ENCODE data around the gene PPP2R5B. TPM values are rescaled to one million over a fixed set of nuclear protein-coding genes. Genes with fewer than 3 reads are reported as not detected.

PPP2R5B gene
- polyA plus RNA-seq, 10 donors = 10.0 to 13.0 (median 11.3) TPM

DNA sequence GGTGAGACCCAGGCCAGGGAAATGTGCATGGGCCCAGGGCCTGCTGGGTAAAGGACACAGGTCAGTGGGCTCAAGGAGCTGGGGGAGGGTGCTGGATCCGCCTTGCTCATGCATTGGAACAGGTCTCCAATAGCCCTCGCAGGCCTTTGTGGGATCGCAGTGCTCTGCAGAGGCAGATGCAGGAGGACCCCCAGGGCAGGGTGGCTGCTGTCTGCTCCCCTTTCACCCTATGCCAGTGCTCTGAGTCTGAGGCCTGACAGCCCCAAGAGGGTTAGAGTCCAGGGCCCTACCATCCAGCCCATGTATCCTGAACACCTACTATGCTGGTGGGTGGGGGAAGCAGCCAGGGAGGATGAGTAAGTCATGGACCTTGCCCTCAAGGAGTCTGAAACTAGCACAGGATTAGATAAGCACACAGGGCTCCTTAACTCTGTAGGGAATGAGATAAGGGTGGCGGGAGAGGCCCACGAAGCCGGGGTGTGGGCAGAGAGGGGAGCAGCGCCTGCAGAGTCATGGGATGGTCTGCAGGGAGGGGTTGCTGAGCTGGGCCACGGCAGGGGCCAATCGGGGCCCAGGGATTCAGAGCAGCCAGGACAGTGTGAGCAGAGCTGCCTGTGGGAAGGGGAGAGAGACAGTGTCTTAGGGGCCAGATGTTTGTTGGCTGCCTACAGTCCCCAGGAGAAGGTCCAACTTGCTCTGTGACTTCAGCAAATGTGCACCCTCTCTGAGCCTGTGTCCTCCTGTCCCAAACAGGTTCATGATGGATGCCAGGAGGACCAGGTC lies 35.6 kb upstream of the PPP2R5B start:
- DNase-seq = no peak

DNA sequence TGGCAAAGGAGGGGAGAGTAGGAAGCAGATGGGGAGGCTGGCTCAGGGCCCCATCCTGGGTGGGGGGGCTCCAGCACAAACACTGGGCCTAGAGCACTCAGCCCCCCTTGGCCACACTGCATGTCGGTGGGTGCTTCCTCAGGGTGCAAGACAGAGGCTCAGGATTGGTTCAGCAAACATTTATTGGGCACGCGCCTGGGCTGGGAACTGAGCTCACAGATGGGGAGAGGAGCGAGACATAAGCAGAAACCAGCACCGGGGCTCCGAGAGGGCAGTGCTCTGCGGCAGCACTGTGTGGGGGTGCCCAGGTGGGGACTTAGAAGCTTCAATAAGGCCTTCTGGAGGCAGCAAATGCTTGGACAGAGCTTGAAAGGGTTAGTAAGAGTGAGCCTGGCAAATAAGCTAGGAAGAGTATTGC lies 34.0 kb upstream of the PPP2R5B start:
- no peak for DNase-seq

DNA sequence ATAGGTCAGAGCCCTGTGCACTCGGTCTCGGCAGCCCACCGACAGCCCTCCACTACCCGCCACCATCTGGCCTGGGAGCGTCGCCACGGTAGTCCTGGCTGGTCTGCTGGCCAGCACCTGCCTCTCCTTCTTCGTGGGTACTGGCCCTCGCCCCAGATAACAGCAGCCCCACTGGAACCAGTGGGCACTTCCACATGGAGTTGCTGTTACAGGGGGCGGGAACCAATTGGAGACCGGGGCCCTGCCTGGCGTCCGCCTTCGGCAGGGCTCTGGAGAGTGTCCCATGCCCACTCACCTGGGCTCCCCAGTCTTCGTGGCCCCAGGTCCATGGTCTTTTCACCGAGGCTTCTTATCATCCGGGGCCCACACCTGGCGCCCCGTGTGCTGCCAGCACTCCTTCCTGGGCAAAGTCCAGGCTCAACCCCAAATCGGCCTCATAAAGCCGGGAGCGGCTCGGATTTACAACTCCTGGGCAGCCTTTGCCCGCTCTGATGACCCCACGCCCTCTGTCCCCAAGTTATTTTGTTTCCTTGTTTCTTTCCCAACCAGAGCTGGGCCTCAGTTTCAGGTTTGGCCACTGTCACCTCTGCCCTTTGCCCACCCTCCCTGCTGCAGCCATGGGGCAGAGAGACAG lies 33.2 kb upstream of the PPP2R5B start:
- no peak for DNase-seq

DNA sequence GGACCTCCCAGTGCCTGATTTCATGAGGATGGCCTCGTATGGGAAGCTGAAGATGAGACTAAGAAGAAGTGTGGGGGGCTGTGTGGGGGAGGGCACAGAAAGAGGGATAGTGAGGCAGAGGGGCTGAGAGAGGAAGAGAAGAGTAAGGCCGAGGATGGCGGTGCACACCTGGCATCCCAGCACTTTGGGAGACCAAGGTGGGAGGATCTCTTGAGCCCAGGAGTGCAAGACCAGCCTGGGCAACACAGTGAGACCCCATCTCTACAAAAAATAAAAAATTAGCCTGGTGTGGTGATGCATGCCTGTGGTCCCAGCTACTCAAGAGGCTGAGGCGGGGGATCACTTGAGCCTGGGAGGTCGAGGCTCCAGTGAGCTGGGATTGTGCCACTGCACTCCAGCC lies 32.6 kb upstream of the PPP2R5B start:
- no peak for DNase-seq

DNA sequence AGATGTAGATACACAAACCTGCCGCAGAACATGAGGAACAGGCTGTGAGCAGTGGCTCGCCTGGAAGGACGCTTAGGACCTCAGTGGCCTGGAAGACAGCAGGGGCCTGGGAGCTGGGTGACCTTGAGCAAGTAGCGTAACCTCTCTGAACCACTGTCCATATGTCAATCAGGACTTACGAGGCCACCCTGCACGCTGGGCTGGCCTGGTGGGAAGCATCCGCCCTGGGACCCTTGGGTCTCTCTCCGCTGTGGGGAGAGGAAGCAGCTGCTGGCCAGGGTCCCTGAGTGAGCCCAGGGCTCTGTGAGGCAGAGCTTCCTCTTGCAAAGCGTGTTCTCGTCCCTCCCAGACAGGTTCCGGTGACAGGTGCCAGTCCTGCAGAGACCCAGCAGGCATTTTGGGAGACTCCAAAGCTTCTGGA lies 32.1 kb upstream of the PPP2R5B start:
- DNase-seq = no peak

DNA sequence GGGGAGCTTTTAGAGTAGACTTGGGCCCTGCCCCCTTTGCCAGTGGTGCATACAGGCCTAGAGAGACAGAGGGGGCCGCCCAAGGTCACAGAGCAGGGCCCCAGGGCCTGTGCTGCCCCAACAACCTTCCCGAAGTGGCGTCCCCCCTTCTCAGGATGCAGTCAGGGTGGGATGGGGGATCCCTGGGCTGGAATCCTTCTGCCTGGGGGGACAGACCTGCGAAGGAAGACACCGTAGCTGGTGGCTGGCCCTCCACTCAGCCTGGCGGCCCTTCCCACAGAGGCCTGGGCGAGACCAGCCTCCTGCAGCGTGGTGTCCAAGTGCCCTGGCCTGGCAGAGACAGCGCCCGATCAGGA lies 31.7 kb upstream of the PPP2R5B start:
- DNase-seq = no peak

DNA sequence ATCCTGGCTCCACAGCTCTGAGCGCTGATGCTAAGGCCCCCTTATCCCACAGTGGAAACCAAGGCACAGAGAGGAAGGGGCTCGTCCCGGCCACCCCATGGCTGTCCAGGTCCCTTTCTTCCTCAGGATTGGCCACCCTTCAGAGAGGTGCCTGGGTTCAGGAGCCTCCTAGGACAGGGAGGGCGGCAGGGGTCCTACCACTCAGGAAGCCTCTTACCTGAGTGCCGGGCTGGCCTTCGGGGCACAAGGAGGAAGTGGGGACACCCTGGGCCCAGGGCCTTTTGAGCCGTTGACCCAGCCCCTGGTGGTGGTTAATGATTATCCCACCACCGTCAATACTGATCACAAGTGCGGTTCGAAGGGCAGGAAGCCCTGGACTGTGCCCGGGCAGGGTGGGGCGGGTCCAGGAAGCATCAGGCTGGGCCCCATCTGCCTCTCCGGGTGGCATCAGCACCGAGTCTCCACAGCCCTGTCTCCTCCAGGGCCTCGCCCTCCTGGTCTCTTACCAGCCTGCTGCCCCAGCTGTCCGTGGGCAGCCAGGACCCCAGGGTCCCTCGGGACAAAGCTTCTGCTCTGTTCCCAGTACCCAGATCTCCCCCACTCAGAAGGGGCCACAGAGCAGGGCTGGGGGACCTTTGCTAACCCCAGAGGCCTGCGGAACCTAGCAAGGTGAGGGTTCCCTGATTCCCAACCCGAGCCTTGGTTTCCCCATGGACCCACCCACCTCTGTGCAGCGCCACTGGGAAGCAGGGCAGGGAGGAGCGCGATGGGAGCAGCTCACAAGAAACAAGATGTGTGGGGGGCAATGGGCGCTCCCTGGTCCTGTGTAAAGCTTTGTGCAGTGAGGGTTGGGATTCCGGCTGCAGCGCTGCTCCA lies 31.1 kb upstream of the PPP2R5B start:
- no peak for DNase-seq

DNA sequence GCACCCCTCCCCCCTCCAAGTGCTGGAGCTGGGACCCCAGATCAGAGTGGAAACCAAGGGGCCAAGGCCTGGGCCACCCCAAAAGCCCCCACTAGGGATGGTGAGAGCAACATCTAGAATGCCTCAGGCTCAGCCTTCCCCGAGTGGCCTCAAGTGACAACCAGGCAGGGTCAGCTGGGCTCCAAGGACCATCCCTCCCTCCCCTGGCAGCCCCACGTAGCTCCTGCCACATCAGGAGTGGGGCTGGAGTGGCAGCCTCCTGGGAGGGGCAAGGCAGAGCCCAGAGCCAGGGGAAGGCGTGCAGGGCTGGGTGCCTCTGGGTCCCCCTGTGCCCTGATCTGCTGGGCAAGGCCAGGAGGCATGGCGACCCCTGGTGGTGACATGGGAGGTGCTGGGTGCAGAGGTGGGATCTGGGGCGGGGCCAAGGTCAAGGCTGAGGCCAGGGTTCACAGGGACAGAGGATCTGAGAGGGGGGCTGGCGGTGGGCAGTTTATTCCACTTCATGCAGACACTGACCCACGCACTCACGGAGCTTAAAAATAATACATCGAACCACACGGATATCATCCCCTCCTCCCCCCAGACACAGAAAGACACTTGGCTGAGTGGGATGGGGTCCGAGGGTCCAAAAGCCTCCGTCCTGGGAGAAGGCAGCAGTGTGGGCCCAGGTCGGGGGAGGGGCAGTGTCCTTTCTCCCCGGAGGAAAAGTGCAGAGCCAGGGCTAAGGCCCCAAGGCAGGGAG lies 30.2 kb upstream of the PPP2R5B start:
- peak in 2 of 3 donors; percentile 73 to 81 for DNase-seq

DNA sequence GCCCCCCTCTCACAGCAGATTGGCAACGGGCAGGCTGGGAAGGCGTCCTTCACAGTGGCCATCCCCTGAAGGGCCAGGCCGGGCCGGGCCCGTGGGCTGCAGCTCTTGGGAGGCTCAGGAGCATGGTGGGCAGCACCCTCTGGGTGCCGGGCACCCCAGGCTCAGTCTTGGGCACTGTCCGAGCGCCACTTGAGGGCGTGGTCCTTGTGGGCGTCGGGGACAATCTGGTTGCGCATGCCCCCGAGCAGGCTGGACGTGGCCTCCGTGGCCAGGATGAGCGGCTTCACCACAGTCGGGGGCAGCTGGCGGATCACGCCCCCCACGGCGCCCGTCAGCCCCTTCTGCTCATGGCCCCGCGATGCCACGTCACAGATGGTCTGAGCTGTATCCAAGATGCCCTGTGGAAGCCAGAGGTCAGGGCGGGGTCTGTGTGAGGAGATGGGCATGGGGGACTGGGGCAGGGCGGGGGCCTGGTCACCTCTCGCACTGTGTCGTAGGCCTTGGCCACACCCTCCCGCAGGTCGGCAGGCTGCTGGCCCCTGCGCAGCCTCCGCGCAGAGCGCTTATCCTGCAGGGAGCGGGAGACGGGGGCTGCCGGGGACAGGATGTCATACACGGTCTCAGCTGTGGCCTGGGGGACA lies 29.6 kb upstream of the PPP2R5B start:
- no peak for DNase-seq

DNA sequence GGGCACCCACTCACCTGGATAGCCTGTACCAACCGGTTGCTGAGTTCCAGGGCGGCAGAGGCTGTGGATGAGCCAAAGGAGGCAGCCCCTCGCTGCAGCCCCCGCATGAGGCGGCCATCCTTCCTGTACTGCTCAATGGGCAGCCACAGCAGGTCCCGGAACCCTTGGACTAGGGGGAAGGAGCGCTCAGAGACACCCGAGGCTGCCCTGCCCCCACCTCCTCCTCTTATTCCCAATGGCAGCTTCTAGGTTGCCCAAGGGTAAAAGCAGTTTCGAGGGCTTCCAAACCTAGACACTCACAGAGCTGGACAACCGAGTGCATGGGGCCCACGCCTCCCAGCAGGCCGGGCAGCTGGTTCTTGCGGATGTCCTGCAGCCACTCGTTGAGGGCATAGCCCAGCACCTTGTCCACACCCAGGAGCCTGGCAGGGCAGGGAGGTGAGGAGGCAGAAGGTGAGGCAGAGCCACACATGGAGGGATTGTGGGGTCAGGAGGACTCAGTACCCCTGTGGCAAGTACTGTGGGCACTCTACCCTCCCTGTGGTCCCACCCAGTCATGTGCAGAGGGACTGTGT lies 28.0 kb upstream of the PPP2R5B start:
- DNase-seq = no peak

DNA sequence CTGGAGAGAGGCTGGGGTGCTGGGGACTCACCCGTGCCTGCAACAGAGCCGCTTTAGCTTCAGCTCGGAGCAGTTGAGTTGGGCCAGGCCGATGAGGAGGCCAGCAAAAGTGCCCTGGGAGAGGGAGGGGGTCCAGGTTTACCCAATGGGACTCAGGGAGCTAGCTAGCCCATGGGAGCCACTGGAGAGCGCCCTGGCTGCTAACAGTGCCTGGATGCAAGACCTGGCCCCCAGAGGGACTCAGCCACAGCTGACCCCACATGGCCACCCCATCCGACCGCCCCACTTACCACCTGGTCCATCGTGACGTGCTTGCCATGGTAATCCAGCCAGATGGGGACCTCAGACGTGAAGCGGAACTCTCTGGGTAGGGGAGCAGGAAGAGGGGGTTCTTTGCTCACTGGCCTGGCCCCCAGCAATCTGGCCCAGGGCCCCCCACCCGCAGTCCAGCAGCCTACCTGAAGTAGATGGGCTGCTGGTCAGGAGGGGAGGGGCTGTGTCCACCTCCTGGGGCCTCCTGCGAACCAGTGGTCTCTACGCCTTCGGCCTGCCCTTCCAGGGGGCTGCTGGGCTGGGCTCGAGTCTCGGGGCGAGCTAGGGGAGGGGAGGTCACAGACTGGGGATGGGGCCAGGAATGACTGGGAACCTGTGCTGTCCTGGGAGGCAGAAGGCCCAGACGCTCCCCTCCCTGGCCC lies 27.0 kb upstream of the PPP2R5B start:
- DNase-seq = no peak

DNA sequence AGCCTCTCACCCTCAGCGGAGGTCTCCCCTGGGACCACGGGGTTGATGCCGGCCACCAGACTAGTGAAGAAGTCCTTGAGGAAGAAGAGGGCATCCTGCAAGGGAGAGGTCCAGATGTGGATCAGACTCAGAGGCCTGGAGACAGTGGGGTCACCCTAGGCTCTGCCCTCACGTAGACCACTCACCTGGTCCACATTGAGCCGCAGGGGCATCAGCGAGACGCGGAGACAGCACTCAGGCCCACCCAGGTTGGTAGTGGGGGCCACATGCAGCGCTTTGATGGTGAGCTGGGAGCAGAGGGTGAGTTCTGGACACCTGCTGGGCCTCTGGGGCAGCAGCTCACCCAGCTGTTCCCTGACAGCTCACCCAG lies 26.4 kb upstream of the PPP2R5B start:
- no peak for DNase-seq

DNA sequence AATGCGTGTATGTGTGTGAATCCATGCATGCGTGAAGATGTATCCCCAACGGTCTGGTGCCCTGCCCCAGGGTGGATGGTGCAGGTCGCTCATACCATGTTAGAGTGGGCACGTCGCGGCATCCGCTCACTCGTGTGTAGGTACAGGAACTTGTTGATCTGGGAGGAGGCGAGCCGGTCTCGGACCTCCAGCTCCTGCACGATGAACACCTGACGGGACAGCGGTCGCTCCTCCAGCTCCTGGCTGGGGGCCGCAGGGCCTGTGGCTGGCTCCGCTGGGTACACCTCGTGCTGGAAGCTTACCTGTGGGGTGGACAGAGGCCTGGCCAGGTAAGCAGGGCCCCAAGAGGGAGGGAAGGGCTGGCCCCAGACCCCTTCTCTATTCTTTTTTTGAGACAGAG lies 25.9 kb upstream of the PPP2R5B start:
- DNase-seq = no peak

DNA sequence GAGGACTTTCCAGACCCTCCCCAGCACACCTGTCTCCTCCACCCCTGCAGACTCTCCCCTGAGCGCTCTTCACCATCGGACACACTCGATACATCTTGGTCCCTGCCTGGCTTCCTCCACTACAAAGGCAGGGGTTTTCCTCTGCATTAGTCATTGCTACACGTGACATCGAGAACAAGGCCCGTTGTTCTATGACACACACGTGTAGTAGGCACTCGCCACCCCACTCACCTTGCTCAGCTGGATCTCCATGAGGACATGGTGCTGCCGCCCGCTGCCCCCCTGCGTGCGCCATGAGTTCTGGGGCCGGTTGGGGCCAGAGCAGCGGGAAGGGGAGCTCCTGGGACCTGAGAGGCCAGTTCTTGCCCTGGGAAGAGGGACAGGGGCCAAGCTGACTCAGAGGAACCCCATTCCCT lies 24.2 kb upstream of the PPP2R5B start:
- no peak for DNase-seq

DNA sequence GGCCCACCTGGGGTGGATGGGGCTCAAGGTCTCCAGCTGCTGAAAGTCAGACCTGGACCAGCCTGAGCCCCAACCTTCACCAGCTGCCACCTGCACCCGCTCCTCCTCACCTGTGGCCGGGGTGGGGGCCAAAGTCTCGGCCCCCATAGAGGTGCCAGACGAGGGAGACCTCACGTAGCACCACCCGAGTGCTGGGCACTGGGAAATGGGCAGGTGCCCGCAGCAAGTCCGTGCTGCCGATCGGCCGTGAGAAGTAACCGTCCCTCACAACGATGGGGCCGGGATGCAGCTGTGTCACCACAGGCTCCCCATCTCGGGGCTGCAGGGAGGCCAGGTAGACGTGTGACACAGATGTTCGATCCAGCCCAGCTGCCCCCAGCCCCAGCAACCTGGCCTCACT lies 23.7 kb upstream of the PPP2R5B start:
- no peak for DNase-seq

DNA sequence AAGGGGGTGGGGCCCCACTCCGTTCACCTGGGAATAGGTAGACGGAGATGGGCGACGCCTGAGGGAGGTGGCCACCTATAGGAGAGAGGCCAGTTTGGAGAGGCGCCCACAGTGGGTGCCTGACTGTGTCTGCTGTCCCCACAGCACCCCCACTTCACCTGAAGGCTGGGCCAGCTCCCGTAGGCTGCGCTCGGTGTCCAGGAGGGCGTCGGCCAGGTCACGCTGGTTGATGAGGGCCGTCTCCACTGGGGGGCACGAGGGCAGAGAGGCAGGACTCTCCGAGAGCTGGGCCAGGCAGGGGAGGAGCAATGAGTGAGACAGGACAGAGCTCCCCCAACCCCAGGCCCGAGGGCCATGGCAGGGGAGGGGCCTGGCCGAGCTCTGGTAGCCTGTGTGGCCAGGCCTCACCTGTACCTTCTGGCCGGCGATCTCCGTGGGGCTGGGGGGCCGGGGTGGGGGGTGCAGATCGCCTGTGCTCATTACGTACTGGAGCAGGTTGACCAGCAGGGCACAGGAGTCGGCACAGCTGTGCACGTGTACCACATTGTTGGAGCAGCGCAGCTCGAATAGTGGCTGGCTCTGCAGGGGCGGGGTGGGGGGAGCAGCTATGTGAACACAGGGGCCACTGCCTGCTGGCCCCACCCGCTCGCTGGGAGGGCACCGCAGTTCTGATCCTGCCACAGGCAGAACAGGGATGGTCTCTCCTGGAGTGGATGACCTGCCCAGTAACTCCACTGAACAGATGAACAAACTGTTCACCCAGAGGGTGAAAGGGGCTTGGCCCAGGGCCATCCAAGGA lies 22.2 kb upstream of the PPP2R5B start:
- no peak for DNase-seq

DNA sequence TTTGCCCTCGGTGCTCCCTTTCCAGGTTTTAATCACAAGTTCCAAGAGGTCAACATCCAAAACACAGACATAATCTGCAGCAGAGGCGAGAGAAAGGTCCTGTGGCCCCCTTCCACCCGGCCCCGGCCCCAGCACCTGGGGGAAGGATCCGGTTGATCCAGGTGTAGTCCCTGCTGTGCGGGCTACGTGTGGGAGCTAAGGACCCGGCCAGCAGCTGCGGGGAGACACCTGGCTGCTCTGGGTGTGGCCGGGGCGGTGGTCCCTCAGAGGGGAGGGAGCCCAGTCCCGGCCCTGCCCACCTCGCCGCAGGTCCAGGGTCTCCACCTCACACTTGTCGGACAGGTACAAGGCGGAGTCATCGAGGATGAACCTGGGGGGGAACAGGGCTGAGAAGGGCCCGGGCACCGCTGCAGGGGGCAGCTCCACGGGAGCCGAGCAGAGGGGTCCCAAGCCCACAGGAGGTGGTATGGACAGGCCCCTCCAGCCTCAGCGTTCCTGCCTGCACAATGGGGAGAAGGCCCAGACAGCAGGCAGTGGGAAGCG lies 21.1 kb upstream of the PPP2R5B start:
- no peak for DNase-seq

DNA sequence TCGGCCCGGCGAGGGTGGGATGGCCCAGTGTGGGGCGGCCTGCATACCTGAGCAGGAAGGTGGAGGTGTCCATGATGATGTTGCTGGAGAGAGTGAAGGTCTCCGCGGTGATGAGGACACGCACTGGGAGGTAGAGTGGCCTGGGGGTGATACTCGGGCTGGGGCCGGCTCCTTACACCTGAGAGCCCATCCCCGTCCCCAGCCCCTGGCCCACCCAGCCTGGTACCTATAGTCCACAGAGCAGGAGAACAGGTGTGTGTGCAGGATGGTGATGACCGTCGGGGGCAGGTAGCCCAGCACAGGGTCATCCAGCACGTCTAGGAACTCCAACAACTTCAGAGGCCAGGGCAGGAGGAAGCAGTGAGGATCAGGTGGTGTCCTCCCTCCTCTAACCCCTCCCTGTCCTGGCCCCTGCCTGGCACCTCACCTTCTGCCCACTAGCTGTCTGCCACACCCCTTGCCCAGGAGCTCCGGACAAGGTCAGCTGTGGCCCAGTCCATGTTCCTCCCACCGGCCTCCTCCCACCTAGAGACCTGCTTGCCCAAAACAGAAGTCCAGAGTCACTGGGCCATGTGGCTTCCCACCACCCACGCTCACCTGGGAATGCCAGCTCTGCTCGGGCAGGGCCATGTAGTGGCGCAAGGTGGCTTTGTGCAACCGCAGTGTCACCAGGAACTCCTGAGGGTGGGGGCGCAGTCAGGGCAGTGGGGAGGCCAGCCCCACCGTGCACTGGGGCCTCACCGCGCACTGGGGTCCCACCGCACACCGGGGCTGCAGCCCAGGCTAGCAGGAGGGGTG lies 18.8 kb upstream of the PPP2R5B start:
- DNase-seq = no peak

DNA sequence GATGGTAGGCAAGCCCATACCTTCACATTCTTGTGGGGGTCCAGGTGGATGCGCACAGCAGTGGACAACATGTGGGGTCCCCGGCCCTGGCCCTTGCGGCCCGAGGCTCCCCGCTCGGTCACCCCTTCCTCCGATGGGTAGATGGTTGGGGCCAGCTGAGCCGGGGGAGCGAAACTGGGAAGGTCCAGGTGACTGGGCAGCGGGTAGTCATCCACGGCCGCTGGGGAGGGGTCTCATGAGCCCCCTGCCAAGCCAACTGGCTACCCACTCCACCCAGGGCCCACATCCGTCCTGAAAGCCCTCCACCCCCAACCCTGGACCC lies 18.2 kb upstream of the PPP2R5B start:
- DNase-seq = no peak

Measured in muscle of back (tissue), 11 donors.